SK-N-MC (cell line): ENCODE measurements around the gene PLEKHH3.

ENCODE experiments used
- EZH2 ChIP-seq: fragments of 200-600 bp; sonication (generic); IDR thresholded peaks from one replicate; pipeline ENCODE4 v1.6.1; 2017; ENCODE audit warnings: antibody characterized with exemption
- FOXP2 ChIP-seq: optimal IDR thresholded peaks from 2 replicates; pipeline ENCODE3; 2011; ENCODE audit warnings: mild to moderate bottlenecking, moderate library complexity; ENCODE audit not compliant: insufficient read depth; ENCODE audit errors: extremely low read length, control extremely low read depth
- POLR2AphosphoS5 ChIP-seq: IDR thresholded peaks from 2 replicates; pipeline ENCODE4 v1.6.1; 2012; ENCODE audit warnings: mild to moderate bottlenecking, low read depth, low read length, borderline replicate concordance

GRCh38 chr17:42702446-42702845, 25.7 kb upstream of the PLEKHH3 start:
- no peak for TF ChIP-seq EZH2
- no peak for TF ChIP-seq POLR2AphosphoS5
- no peak for TF ChIP-seq FOXP2
